Stomach (tissue), 9 donors: ENCODE measurements around the gene MTR. TPM values are rescaled to one million over a fixed set of nuclear protein-coding genes. Genes with fewer than 3 reads are reported as not detected.

Experiments used
- DNase-seq, 2 donors: peaks; one replicate each; pipeline versions ENCODE4 v3.0.0 to v3.0.0-alpha.2; 2013 to 2019
- H3K27ac ChIP-seq, 5 donors: fragments of 200-600 bp in 4 of 5; sonication (generic) in 4 of 5; one replicate each; pipeline ENCODE4 v1.5.1; 2013 to 2019; ENCODE audit warnings: mild to moderate bottlenecking in 1 of 5, moderate library complexity in 1 of 5
- H3K27me3 ChIP-seq, 3 donors: fragments of 200-600 bp; sonication (generic); one replicate each; pipeline ENCODE4 v1.5.1; 2017 to 2019; ENCODE audit warnings: mixed run types in 1 of 3
- H3K36me3 ChIP-seq, 4 donors: fragments of 200-600 bp; sonication (generic); 1 replicate in 3 of 4; 2 replicates in 1 of 4; pipeline ENCODE4 v1.5.1; 2016 to 2019
- H3K4me1 ChIP-seq, 4 donors: fragments of 200-600 bp; sonication (generic); one replicate each; pipeline ENCODE4 v1.5.1; 2016 to 2019
- H3K4me3 ChIP-seq, 4 donors: fragments of 200-600 bp; sonication (generic) in 3 of 4; one replicate each; pipeline ENCODE4 v1.5.1; 2016 to 2019; ENCODE audit warnings: mild to moderate bottlenecking in 1 of 4
- H3K9me3 ChIP-seq, 4 donors: fragments of 200-600 bp; sonication (generic); one replicate each; pipeline ENCODE4 v1.5.1; 2016 to 2019
- CTCF ChIP-seq, 7 experiments: fragments of 450-650 bp in 4 of 7; fragments of 200-600 bp in 3 of 7; sonication (generic) in 3 of 7; IDR thresholded peaks; one replicate each; pipeline ENCODE4 v1.5.1; 2016 to 2019; ENCODE audit warnings: antibody characterized with exemption in 7 of 7, control low read depth in 2 of 7, mild to moderate bottlenecking in 1 of 7
- EP300 ChIP-seq: sonication (generic); formaldehyde crosslinking; IDR thresholded peaks from one replicate; pipeline ENCODE4 v1.6.1; 2017; ENCODE audit warnings: antibody characterized with exemption
- POLR2A ChIP-seq, 4 donors: fragments of 450-650 bp; IDR thresholded peaks; one replicate each; pipeline ENCODE4 v1.6.1; 2016; ENCODE audit warnings: antibody characterized with exemption in 4 of 4, control low read depth in 2 of 4, mild to moderate bottlenecking in 1 of 4, moderate library complexity in 1 of 4
- POLR2AphosphoS5 ChIP-seq, 3 donors: sonication (generic); formaldehyde crosslinking; IDR thresholded peaks; one replicate each; pipeline ENCODE4 v1.6.1; 2016; ENCODE audit warnings: antibody characterized with exemption in 3 of 3
- WGBS, 5 donors: extraction: QIAGEN DNeasy Blood & Tissue Kit in 3 of 5; methylation state at CpG; one replicate each; pipeline versions ENCODE4 v1.1.5 to v1.1.7; 2013 to 2018; 5-methylcytosine and 5-hydroxymethylcytosine counted together
- intact Hi-C: fragments of 100-400 bp; cut with DNase I; formaldehyde crosslinking; loops from one replicate; pipeline ENCODE4 v1.15.1; 2023; ENCODE audit warnings: low total_unique reads
- polyA plus RNA-seq, 3 donors: library from polyadenylated mRNA; stranded (reverse); fragments of 200-250 nt; gene quantifications; one replicate each; pipeline ENCODE4 v1.2.3, GENCODE V29; 2013
- total RNA-seq, 5 donors: library from RNA; depleted of rRNA; stranded (reverse); fragments of >200 nt; gene quantifications; one replicate each; pipeline versions ENCODE4 v1.1.0 to v1.2.3, GENCODE V29; 2014 to 2016
- donor health status: healthy with polysubstance abuse.
- donor health status: Bipolar disorder and iron deficiency.
- donor health status: healthy.

MTR gene
- total and polyA plus RNA-seq, 8 donors = 3.1 to 57.3 (median 23.6) TPM

GRCh38 chr1:236819856-236820255, 24.8 kb downstream of the MTR start:
- TF ChIP-seq CTCF (IDR thresholded peaks at IDR 0.05) (no peak), EP300 (no peak), POLR2AphosphoS5 (IDR thresholded peaks at IDR 0.05) (no peak), POLR2A (IDR thresholded peaks at IDR 0.05) (no peak)
- Histone ChIP-seq H3K27ac (no peak overlapping the region), H3K9me3 (no peaks in the 10 kb centered on the region), H3K36me3 (peaks cover 20 to 87% (median 73%) of the 10 kb centered on the region in 4 donors), H3K4me1 (no peaks in the 10 kb centered on the region), H3K27me3 (no peaks in the 10 kb centered on the region), H3K4me3 (no peak overlapping the region)
- intact Hi-C loops = no loop called here
- WGBS, 5 donors = 94 to 98% (median 95%) methylated on average over 9 of the region's 9 CpGs
- DNase-seq = no peak

- no peak overlapping the region for H3K27ac ChIP-seq
- no peaks in the 10 kb centered on the region for H3K9me3 ChIP-seq
- TF ChIP-seq POLR2AphosphoS5 (IDR thresholded peaks at IDR 0.05) (no peak), EP300 (no peak), POLR2A (IDR thresholded peaks at IDR 0.05) (no peak), CTCF (IDR thresholded peaks at IDR 0.05) (no peak)
- no peak overlapping the region for H3K4me3 ChIP-seq
- H3K36me3 ChIP-seq = peaks cover 24 to 87% (median 71%) of the 10 kb centered on the region in 4 donors
- H3K27me3 ChIP-seq = no peaks in the 10 kb centered on the region
- H3K4me1 ChIP-seq = no peaks in the 10 kb centered on the region
- WGBS, 5 donors = 68 to 85% (median 78%) methylated on average over 6 of the region's 6 CpGs
- intact Hi-C loops = no loop called here
- DNase-seq = no peak
Measured at GRCh38 chr1:236821091-236821627, 26.1 kb downstream of the MTR start.

- DNase-seq = no peak
Measured at GRCh38 chr1:236823559-236823958, 28.5 kb downstream of the MTR start.

GRCh38 chr1:236829085-236829484, 34.0 kb downstream of the MTR start:
- Histone ChIP-seq H3K27me3 (no peaks in the 10 kb centered on the region), H3K4me1 (no peaks in the 10 kb centered on the region), H3K9me3 (no peaks in the 10 kb centered on the region), H3K27ac (no peak overlapping the region), H3K4me3 (no peak overlapping the region), H3K36me3 (peaks cover 21 to 100% (median 98%) of the 10 kb centered on the region in 4 donors)
- 91 to 95% (median 93%) methylated on average over 3 of the region's 3 CpGs for WGBS, 5 donors
- intact Hi-C loops = no loop called here
- no peak for TF ChIP-seq POLR2A (IDR thresholded peaks at IDR 0.05)
- TF ChIP-seq EP300 = no peak
- no peak for TF ChIP-seq CTCF (IDR thresholded peaks at IDR 0.05)
- TF ChIP-seq POLR2AphosphoS5 (IDR thresholded peaks at IDR 0.05) = no peak
- DNase-seq = no peak

More at GRCh38 chr1:236823559-236823958, 28.5 kb downstream of the MTR start:
- Histone ChIP-seq H3K36me3 (peaks cover 20 to 87% (median 71%) of the 10 kb centered on the region in 4 donors), H3K27me3 (no peaks in the 10 kb centered on the region), H3K27ac (no peak overlapping the region), H3K4me1 (no peaks in the 10 kb centered on the region), H3K9me3 (no peaks in the 10 kb centered on the region), H3K4me3 (no peak overlapping the region)
- intact Hi-C loops = no loop called here
- WGBS, 5 donors = 73 to 100% (median 92%) methylated on average over 2 of the region's 2 CpGs
- TF ChIP-seq POLR2A (IDR thresholded peaks at IDR 0.05) (no peak), CTCF (IDR thresholded peaks at IDR 0.05) (no peak), POLR2AphosphoS5 (IDR thresholded peaks at IDR 0.05) (no peak), EP300 (no peak)
